HT-29 (cell line): ENCODE results near the gene LRRC27. TPM values are rescaled to one million over a fixed set of nuclear protein-coding genes. Genes with fewer than 3 reads are reported as not detected.

Experiments
- DNase-seq: peaks from one replicate; pipeline ENCODE4 v3.0.0-alpha.2; 2015; ENCODE audit warnings: low spot score
- total RNA-seq: library from RNA; depleted of rRNA; stranded (reverse); fragments of >200 nt; shearing (Covaris generic); gene quantifications from 2 replicates; pipeline ENCODE4 v1.2.3, GENCODE V29; 2014; rRNA removed

Gene LRRC27
- total RNA-seq, 1 experiment from 2014 or later = 3.3 TPM

DNA sequence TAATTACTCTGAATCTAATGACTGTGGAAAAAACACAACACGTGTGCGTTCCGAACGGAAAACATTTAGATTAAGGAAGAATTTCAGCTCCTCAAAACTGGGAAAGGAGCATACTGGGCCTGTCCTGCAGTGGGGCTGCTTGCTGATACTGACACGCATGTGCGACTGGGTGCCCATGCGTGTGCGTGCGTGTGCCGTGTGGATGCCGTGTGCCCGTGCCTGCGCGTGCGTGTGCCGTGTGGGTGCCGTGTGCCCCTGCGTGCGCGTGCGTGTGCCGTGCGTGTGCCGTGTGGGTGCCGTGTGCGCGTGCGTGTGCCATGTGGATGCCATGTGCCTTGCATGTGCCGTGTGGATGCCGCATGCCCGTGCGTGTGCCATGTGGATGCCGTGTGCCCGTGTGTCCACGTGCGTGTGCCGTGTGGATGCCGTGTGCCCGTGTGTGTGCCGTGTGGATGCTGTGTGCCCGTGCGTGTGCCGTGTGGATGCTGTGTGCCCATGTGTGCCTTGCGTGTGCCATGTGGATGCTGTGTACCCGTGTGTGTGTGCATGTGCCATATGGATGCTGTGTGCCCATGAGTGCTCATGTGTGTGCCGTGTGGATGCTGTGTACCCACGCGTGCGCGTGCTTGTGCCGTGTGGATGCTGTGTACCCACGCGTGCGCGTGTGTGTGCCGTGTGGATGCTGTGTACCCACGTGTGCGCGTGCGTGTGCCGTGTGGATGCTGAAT is 93.2 kb downstream of the LRRC27 start:
- DNase-seq = no peak

DNA sequence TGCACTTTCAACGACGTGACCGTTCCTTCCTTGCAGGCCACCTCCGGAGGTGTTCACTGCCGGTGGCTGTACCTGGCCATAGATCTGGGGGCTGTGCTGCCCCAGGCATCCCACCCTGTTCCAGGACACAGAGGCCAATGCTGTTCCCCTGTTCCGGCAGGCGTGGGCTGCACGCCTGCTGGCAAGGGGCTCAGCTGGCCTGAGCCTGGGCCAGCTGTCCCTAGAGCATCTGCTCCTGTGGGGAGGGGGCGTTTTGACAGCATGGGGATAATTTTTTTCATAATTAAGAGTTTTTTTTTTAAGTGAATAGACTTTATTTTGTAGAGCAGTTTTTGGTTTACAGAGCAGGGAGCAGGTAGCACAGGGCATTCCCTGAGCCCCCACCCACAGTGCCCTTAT is 93.8 kb downstream of the LRRC27 start:
- DNase-seq = no peak

DNA sequence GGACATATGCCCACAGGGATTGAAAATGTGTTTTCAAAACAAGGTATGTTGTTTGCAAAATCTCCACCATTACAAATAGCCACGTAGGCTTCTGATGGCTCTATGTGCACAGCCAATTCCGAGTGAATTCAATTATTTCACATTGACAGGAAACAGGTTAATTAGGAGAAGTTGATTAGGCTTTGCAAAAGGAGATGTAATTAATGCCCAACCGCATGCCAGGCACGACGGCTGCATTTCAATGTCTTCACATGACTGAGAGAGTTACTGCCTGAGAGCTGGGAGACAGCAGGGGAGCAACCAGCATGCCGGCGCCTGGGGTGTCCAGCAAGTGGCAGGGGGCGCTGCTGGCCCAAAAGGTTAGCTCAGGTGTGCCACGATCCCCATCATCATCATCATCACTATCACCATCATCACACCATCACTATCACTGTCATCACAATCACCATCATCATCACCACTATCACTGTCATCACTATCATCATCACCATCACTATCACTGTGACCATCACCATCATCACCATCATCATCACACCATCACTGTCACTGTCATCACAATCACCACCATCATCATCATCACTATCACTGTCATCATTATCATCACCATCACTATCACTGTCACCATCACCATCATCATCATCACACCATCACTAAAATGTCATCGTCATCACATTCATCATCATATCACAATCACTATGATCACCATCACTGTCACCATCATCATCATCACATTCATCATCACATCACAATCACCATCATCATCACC is 95.2 kb downstream of the LRRC27 start:
- no peak for DNase-seq

DNA sequence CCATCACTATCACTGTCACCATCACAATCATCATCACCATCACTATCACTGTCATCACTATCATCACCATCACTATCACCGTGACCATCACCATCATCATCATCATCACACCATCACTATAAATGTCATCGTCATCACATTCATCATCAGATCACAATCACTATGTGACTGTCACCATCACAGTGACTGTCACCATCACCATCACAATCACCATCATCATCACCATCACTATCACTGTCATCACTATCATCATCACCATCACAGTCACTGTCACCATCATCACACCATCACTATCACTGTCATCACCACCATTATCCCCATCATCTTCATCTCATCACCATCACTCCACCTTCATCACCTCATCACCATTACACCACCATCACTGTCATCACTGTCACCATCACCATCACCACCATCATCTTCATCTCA is 96.0 kb downstream of the LRRC27 start:
- no peak for DNase-seq

DNA sequence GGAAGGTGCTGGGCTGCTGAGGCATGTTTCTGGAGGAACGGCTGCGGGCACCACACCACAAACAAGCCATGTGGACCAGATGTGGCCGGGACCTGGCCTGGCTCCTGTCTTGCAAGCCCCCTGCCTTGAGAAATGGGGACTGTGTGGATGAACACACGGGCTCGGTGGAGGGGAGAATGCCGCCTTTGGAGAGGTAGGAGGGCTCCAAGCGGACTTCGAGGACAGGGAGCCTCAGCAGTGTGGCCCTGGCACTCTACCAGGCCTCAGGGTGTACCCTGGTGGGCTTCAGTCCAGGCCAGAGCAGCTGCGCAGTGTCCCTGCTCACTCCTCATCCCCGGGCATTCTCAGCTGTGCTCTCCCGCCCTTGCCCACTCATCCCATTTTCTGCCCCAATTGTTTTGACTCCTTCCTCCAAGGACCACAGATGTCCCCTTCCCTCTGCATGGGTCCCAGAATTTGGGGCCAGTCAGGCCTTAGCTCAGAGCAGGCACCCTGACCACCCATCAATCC is 96.5 kb downstream of the LRRC27 start:
- no peak for DNase-seq

Other genes starting within 250 kb of the LRRC27 start
- 0.05 TPM in 1 of 2 replicates, not detected in the other for gene DPYSL4, start 145.2 kb upstream of the LRRC27 start, total RNA-seq
- gene STK32C, start 24.2 kb upstream of the LRRC27 start, total RNA-seq = 19.4 and 20.8 TPM in 2 replicates
- 73.4 and 79.9 TPM in 2 replicates for gene PWWP2B, start 65.0 kb downstream of the LRRC27 start, total RNA-seq
- gene INPP5A, start 205.6 kb downstream of the LRRC27 start, total RNA-seq = 18.0 and 22.7 TPM in 2 replicates